GM12801 (cell line): ENCODE data around the gene RASA4B.
"Not testable (repeated sequence)": the region's sequence is repeated elsewhere in the genome, so short reads cannot be mapped to it uniquely, and the experiment has no call there.

Source experiments
- CTCF ChIP-seq: IDR thresholded peaks from one replicate; pipeline ENCODE4 v1.5.1; 2011; ENCODE audit warnings: control low read depth; ENCODE audit not compliant: insufficient read length; ENCODE audit errors: extremely low read depth

The RASA4B gene

GRCh38 chr7:102517550-102518147 is at the start of gene RASA4B:
Gene RASA4B (minus strand): TSS chr7:102517777. CDS start chr7:102517710, 67 bp downstream.
- not testable (repeated sequence) for TF ChIP-seq CTCF

- not testable (repeated sequence) for TF ChIP-seq CTCF
Measured at GRCh38 chr7:102550808-102551422, 33.3 kb upstream of the RASA4B start, which contains the start of gene SPDYE2. Gene SPDYE2 (plus strand): TSS chr7:102551226. CDS start chr7:102553256, 2,030 bp downstream.

GRCh38 chr7:102543596-102543995 is 26.0 kb upstream of the RASA4B start, which contains the start of gene UPK3BL2:
Gene UPK3BL2 (minus strand): TSS chr7:102543696. CDS start chr7:102543636, 60 bp downstream.
- not testable (repeated sequence) for TF ChIP-seq CTCF

- TF ChIP-seq CTCF, result not testable (repeated sequence)
Measured at GRCh38 chr7:102478314-102479208, 39.0 kb downstream of the RASA4B start, which contains the start of gene POLR2J. Gene POLR2J (minus strand): TSS chr7:102478922. CDS start chr7:102478860, 62 bp downstream.

- no peak for TF ChIP-seq CTCF
Measured at GRCh38 chr7:102473271-102473991, 44.1 kb downstream of the RASA4B start.

- TF ChIP-seq CTCF, result no peak
Measured at GRCh38 chr7:102472126-102473041, 45.2 kb downstream of the RASA4B start.
